HG03442 (cell line): ENCODE measurements around the gene CT83.

Source experiments
- ATAC-seq: cut with Tn5 transposase; IDR thresholded peaks from one replicate; pipeline ENCODE4 v1.9.1; 2021; ENCODE audit warnings: mild to moderate bottlenecking, moderate library complexity; ENCODE audit not compliant: unreplicated experiment

The CT83 gene, protein sequence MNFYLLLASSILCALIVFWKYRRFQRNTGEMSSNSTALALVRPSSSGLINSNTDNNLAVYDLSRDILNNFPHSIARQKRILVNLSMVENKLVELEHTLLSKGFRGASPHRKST

DNA sequence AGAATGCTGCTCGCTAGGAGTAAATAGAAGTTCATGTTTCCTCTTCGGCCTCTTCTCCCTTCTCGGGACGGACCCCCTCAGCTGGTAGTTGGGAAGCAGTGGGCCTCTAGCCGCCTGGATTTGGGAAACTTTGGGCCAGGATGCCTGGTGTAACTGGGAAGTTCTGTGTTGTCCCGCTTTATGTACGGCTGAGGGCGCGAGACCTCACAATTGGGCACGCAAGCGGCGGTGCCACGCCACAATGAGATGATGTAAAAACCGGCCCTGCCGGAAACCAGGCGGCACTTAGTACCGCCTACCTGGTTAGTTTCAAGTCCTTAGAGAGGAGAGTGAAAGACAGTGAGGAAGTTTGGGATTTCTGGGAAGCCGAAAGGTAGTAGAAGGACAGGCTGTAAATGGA is at the start of gene CT83:
Gene CT83 (minus strand): TSS at position 155 of the 400 bp plus-strand sequence. CDS start 120 bp downstream, at position 35.
- ATAC-seq: no peak

DNA sequence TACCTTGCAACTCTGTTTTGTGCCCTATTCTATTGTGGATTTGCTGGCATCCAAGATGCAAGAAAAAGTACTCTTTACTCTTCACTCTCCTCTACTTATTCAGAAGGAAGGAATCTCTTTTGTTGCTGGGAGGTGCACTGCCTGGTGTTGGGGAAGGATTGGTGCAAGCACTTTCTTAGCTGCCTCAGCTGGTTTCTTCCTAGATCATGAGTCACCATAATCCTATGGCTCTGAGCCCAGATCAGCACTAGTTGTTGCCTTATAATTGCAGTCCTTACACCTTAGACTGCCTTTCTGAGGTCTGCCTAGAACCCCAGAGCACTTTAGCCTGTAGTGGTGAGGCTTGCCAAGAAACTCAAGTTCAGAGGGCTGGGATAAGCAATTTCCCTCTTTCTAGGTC is 37.0 kb upstream of the CT83 start:
- no peak for ATAC-seq

DNA sequence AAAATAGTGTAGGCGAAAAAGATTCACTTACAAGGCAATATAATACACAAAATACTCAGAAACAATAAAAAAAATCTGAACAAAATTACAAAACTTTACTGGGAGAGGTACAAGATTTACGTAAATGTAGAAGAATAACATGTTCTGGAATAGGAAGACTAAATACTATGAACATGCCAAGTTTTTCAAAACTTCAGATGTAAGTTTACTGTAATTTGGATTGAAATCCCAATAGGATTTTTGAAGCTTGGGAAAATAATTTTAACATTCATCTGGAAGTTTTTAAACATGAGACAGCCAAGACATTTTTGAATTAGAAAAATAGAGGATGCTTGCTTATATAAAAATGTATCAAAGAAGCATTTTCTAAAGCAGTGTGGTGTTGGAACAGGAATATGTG is 30.5 kb upstream of the CT83 start:
- ATAC-seq: no peak

DNA sequence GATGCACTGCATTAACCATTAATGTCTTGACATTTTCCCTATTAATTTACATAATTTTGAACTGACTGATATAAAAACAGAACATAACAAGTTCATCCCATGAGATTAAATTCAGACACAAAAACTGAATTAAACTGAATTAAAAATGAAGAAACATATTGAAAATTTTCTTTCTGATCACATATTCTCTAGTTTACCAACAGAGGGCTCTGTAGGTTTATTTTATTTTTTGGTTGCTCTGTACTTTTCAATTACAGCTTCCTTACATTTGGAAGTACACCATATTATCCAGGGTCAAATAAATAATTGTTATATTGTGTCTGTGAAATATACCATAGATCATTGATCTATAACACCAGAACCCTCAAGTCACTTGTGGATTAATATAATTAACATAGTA is 27.3 kb upstream of the CT83 start:
- no peak for ATAC-seq

DNA sequence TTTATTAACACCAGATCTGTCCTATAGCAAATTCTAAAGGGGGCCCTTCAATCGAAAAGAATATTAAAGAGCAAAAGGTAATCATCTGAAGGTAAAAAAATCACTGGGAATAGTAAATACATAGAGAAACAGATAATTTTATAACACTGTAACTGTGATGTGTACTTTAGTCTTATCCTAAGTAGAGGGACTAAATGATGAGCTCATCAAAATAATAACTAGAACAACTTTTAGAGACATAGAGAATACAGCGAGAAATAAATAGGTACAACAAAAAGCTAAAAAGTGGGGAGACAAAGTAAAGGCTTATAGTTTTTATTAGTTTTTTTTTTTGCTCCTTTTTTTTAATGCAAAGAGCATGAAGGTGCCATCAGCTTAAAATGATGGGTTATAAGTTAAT is 17.3 kb upstream of the CT83 start:
- no peak for ATAC-seq

DNA sequence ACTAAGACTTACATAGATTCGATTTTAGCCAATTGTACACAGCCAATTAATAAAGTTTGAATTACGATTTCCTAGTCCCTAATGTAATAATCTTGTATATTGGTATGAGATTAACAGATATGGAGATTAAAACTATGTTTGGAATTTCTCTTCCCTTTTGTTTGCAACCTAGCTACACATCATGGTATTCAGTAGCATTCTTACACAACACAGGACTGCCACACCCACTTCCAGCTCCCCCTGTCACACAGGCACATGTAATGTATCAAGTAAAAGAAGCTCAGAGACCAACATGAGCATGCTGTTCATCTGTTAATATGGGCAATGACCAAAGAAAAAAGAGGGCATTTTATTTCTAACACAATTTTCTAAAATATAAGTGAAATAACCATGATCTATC is 13.6 kb downstream of the CT83 start:
- ATAC-seq: no peak

DNA sequence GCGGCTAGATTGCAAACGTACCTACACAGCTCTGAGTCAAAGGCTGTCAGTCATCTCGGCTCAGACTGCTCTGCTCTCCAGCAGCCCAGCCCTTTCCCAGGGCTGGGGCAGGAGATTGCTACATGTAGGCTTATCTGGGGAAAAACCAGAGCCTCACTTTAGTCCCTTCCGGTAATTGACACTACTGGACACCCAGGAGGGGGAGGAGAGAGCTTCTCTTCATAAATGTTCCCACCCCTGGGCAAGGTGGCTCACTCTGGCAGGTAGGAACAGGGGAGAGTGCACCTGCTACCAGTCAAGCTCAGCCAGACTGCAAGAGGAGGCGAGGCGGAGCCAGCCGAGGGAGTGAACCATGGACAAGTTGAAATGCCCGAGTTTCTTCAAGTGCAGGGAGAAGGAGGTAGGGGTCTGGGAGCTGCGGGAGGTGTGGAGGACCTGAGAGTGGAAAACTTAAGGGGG is 26.4 kb downstream of the CT83 start, which contains the start of gene SLC6A14:
Gene SLC6A14 (plus strand): TSS at position 249 of the 459 bp plus-strand sequence. CDS start 104 bp downstream, at position 353.
- no peak for ATAC-seq

DNA sequence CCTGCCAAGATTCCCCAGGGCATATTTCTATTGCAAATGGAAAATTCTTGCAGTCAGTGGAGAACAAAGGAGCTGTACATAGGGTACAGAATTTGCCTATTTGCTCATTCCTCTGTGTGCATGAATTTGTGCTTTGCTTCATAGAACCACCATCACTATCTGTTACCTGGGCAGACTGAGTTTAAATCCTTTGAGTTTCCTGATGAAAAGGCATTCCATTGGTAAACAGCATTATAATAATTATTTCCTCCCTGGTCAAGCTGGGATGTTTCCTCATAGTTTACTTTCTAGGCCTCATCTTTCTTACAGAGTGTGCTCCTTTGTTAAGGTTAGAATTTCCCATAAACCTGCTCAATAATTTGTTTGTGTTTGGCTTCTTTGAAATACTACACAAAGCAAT is 27.2 kb downstream of the CT83 start:
- no peak for ATAC-seq

DNA sequence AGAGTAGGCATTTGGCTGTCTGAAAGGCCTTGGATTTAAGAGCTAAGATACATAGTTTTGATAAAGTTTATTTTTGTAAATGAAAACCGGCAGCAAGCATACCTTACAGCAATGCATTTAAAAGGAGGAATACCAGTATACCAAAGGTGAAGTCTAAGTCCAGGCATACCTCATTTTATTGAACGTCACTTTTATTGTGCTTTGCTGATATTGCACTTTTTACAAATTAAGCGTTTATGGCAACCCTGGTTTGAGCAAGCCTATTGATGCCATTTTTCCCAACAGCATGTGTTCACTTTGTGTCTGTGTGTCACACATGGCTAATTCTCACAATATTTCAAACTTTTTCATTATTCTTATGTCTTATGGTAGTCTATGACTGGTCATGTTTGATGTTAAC is 34.8 kb downstream of the CT83 start:
- ATAC-seq: no peak

DNA sequence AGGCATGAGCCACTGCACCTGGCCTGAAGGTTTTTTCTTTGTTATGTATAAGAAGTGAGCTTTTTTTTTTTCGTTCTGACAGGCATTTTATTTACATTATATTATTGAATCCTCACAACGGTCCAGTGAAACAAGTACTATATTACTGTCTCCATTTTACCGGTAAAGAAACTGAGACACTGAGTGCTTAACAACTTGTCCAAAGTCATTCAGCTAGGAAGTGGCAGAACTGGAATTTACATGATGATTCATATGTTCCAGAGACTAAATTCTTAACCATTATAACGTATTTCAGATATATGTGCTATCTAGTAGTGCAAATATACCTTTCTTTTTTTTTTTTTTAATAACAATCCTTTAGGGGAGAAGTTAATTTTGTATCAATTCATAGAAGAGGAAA is 44.8 kb downstream of the CT83 start:
- no peak for ATAC-seq

DNA sequence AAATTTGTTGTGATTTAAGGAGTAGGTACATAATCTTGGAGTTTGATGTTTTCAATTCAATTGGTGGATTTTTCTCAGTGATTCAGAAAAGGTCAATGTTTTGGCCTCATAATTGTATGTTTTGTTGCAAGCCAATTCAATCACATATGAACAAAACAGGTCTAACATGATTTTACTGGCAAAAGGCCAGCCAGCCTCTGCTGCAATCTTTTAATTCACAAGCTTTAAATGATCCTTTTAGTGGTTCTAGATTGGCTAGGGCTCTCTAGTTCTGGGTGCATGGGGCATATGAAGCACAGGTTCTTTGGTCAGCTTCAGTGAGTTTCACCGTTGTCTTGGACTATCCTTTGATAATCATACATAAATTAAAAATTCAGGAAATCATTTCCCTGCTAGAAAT is 45.6 kb downstream of the CT83 start:
- ATAC-seq: no peak

DNA sequence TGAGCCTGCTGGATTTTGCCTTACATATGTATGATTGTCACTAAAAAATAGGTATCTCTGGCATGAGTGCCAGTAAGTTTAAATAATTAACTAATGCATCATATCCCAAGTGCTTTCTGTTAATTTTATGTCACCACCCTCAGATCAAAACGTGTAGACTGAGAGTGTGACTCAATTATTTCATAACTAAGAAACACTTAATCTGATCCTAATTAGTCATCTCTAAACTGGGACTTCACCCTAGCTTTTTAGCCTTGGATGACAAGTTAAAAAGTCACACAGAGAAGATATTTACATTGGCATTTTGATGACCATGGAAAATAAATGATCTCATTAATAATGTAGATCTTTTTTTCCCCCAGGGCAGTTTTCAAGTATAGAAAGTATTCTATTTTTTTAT is 49.5 kb downstream of the CT83 start:
- no peak for ATAC-seq
